Posterior cingulate gyrus (tissue), 11 donors: ENCODE measurements around the gene KCNIP3.
"Not testable (repeated sequence)": the region's sequence is repeated elsewhere in the genome, so short reads cannot be mapped to it uniquely, and the experiment has no call there.

Source experiments
- DNase-seq, 10 donors: peaks; one replicate each; pipeline versions ENCODE4 v3.0.0 to v3.0.0-alpha.2; 2020 to 2021; ENCODE audit warnings: mixed read lengths in 3 of 10
- intact Hi-C: fragments of 100-400 bp; cut with DNase I; formaldehyde crosslinking; loops from one replicate; pipeline ENCODE4 v1.15.1; 2023

Gene KCNIP3

GRCh38 chr2:95433373-95433772 lies 136.2 kb downstream of the KCNIP3 start:
- intact Hi-C loops: not testable (repeated sequence)

DNA sequence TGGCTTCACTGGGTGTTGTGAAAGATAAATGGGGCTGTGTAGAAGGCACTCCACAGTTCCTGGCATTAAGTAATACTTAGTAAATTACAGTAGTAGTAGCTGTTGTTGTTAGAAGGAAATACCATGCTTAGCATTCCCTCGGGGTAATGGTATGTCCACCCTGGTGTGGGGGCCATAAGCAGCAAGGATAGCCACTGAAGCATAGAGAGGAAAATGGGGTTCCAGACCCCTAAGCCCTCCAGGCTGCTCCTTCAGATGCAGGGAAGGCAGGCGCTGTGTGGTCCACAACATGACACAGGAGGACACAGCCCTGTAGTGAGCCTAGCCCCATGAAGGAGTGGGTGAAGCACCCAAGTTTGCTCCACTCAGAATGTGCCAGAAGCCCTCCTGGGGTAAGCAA lies 136.8 kb downstream of the KCNIP3 start:
- peak in 1 of 10 donors; percentile 14 for DNase-seq
- intact Hi-C loops: not testable (repeated sequence)

More at GRCh38 chr2:95433373-95433772, 136.2 kb downstream of the KCNIP3 start:
- not testable (repeated sequence) for DNase-seq

DNA sequence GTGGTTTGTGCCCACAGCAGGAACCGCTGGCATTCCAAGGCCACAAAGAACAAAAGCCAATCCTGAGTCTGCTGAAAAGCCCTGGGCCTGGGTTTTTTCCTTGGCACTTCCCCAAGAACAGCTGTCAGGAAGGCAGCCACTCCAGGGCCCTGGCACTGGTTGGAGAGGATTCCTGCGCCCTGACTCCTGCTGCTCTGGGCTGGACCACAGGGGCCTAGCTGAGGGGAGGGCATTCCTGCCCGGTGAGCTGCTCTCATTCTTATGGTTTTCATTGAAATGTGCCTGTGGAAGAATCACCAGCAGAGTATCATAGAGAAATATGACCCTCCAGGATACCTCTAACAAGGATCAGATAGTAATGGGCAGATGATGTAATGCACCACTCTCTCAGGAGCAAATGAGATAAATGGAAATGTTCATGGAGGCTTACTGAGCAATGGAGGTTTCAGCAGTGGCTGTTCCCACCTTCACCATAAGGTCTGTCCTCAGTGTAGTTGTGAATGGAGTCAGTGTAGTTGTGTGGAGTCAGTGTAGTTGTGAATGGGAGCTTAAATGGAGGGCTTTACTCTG lies 137.4 kb downstream of the KCNIP3 start:
- peak in 5 of 10 donors; percentile 27 to 80 (median 63) for DNase-seq
- intact Hi-C loops: not testable (repeated sequence)

DNA sequence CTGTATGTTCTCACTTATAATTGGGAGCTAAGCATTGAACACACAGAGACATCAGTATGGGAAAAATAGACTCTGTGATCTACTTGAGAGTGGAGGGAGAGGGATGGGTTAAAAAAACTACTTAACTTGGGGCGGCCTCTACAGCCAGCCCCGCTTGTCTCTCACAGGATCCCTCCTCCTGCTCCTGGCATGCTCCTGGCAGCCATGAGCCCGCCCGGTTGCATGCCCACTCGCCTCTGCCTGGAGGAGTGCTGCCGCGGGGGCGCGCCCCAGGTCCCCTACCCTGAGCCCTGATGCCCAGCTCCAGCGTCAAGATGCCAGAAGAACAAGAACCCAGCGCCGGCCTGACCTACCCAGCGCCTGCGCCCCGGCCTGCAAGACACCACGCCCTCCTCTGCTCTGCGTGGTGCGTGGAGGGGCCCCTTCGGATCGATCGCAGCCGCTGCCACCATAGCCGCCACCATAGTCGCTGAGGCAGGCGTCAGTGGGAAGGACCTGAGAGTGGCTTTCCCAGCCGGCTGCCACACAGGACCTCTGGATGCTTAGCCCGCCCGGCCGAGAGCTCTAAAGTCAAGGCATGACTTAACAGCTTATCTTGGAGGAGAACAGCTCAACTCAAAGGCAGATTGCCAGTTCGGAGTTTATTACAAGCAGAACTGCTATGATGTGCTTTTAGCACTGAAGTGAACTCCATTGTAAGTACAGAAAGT lies 138.2 kb downstream of the KCNIP3 start:
- DNase-seq, intact Hi-C loops: not testable (repeated sequence)
